GM12874 (cell line): ENCODE results near the gene CCDC167.

Experiments used
- TF ChIP-seq, protein P1 (sequence below): IDR thresholded peaks from 2 replicates; pipeline ENCODE4 v1.5.1; 2011; ENCODE audit warnings: low read depth, mild to moderate bottlenecking, control low read depth, low read length, moderate library complexity; ENCODE audit not compliant: insufficient read depth

Gene CCDC167

DNA sequence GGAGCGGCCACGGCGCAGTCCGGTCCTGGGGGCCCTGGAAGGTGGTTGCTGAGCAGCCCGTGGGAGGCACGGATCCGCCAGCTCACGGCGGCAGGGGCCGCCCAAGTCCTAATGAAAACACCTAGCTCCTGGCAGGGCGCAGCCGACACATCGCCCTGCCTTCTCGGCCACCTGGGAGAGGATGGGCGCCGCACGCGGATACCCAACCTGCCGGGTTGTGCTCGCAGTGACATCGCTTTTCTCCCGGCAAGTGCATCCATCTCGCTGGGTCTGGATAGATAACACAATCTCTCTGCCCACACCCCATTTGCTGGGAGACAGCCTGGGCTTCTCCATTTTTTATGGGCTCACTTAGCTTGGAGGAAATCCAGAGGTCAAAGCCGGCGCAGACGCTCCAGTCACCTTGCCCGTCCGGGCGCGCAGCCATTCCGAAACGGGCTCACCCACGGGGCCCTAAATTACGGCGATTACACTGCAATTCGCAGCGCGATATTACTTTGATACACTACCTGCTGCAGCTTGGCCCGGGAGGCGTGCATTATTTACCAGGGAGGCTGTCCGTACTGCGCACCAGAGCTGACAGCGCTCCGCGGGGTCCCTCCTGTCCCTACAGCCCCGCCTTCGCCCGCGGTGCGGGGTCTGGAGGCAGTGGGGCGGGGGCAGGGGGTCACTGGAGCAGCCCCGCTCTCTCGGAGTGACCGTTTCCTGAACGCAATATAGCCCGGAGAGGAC, 36.2 kb upstream of the CCDC167 start:
- TF ChIP-seq, protein P1, sequence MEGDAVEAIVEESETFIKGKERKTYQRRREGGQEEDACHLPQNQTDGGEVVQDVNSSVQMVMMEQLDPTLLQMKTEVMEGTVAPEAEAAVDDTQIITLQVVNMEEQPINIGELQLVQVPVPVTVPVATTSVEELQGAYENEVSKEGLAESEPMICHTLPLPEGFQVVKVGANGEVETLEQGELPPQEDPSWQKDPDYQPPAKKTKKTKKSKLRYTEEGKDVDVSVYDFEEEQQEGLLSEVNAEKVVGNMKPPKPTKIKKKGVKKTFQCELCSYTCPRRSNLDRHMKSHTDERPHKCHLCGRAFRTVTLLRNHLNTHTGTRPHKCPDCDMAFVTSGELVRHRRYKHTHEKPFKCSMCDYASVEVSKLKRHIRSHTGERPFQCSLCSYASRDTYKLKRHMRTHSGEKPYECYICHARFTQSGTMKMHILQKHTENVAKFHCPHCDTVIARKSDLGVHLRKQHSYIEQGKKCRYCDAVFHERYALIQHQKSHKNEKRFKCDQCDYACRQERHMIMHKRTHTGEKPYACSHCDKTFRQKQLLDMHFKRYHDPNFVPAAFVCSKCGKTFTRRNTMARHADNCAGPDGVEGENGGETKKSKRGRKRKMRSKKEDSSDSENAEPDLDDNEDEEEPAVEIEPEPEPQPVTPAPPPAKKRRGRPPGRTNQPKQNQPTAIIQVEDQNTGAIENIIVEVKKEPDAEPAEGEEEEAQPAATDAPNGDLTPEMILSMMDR, result peak; percentile 57

DNA sequence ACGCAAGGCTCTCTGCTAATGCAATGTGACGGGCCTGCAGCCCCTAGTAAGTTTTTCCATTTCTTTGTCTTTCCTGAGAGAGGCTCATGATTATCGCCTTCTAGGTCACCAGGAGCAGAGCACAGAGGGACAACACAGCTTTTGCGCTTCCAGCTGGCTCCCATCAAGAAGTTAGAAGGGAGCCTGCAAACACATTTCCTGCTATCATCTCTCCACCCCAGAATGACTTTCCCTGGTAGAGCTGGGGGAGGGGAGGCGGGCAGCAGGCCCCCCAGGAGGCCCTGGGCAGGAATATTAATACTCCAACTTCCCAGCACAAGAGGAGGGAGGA, 35.7 kb upstream of the CCDC167 start:
- TF ChIP-seq, protein P1, result no peak

DNA sequence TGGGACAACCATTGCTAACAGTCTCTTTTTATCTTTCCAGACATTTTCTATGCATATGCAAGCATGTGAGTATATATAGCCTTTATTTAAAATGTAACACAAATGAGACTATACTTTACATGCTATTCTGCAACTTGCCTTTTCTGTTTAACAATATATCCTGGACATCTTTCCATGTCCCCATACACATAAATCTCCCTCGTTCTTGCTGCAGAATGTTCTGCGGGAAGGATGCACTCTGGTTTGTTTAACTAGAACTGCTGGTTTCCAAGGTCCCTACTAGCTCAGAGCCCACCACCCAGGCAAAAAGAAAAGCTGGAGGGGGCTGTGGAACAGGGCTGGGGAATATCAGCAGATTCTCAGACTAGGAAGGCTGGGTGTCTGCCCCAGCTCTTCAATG, 35.2 kb upstream of the CCDC167 start:
- TF ChIP-seq, protein P1, result no peak

DNA sequence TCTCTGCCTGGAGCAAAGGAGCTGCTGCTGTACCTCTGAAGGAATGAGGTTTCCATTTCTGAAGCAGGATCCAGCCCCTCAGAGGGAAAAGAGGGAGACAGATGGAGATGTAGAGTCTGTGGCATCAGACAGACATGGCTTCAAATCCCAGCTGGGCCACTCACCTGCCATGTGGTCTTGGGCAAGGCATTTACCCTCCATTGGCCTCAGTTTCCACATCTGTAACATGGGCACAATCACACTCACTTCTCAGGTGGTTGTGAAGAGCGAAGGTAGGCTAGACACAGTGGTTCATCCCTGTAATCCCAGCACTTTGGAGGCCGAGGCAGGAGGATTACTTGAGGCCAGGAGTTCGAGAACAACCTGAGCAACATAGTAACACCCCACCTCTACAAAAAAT, 32.4 kb upstream of the CCDC167 start:
- TF ChIP-seq, protein P1, result no peak

DNA sequence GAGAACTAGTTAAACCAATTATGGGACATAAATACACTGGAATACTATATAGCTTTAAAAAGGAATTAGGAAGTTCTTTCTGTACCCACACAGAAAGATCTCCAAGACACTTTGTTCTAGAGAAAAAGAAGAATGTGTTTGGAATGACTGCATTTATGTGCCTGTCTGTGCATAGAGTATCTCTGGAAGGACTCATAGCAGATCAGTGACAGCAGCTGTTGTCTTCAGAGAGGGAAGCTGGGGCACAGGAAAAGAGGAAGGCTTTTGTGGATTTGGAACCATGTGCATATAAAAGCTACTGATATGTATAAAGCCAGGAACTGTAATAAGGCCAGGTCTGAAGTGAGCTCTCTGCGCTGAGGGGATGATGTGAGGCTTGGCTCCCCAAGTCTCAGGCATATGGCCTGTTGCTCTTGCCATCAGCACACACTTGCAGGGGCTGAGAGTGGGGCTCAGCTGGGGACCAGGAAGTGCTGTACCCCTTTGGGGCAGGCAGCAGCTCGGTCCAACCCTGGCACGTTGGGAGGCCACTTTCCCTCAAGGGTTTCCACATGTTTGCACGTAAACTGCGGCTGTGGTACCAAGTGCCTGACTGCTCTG, 31.8 kb upstream of the CCDC167 start:
- TF ChIP-seq, protein P1, result no peak

DNA sequence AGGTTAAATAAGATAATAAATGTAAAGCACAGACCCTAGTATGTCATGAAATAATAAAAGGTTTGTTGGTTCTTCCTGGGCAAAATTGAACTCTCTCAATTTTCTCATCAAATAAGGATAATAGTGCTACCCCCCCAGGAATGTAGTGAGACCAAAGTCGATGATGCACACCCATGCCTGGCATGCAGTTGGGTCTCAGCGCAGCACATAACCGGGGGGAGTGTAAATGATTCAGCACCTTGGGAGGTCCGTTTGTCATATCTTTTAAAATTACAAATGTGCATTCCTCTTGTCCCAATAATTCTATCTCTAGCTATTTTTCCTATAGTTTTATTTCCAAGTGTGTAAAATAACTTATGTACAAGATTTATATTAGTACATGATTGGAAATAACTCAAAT, 31.3 kb upstream of the CCDC167 start:
- TF ChIP-seq, protein P1, result no peak

DNA sequence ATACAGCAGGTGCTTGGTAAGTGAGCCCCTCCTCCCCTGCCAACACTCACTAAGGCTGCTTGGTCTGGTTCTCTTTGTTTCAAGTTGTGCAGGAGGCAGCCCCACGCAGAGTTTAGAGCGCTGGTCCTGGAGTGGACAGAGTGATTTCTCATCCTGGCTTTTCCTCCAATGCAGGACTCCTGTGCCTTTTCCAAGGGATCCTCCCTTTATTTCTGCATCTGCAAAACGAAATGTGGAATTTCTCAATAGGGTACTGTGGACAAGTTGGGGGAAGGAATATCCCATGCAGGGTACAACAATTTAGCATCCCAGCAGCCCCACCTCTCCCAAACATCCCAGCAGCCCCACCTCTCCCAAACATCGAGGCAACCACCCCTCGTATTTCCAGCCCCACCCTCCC, 30.6 kb upstream of the CCDC167 start:
- TF ChIP-seq, protein P1, result no peak

DNA sequence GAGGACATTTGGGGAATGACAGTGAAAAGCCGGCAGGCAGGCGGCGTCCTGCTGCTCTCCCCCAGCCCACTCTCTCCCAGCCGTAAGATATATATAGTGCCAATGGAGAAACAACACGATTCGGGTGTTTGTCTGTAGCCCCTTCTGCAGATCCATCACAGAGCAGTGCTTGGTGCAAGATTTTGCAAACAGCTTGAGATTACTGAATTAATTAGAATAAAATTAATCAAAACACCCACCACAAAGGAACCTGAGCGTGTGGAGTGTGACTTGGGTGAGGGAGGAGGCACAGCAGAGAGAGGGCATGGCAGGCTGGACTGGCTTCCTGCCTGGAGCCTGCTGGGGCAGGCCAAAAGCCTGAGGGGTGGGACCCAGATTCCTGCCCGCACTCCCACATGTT, 28.8 kb upstream of the CCDC167 start:
- TF ChIP-seq, protein P1, result no peak
